GM12878 (cell line): ENCODE measurements around the gene COL1A1.

Source experiments
- CTCF ChIP-seq, 3 experiments: IDR thresholded peaks in 2 of 3; conservative IDR thresholded peaks in 1 of 3; 2 replicates each; pipeline ENCODE4 v1.5.1; 2011; ENCODE audit warnings: low read depth in 3 of 3, low read length in 3 of 3, mild to moderate bottlenecking in 3 of 3, control low read depth in 2 of 3, moderate library complexity in 2 of 3, inconsistent platforms in 1 of 3, mixed read lengths in 1 of 3; ENCODE audit not compliant: control insufficient read depth in 2 of 3, insufficient read depth in 1 of 3; ENCODE audit errors: extremely low read depth in 1 of 3
- MYC ChIP-seq: IDR thresholded peaks from 2 replicates; pipeline ENCODE4 v1.6.1; 2011; ENCODE audit warnings: mild to moderate bottlenecking, low read length, moderate library complexity, inconsistent platforms; ENCODE audit not compliant: insufficient read depth, insufficient replicate concordance, insufficient read length, severe bottlenecking
- SIX5 ChIP-seq: IDR thresholded peaks from 2 replicates; pipeline ENCODE4 v1.6.1; 2011; ENCODE audit warnings: mild to moderate bottlenecking, low read depth, low read length, moderate library complexity; ENCODE audit not compliant: severe bottlenecking
- SMAD1 ChIP-seq: fragments of 450-650 bp; IDR thresholded peaks from 2 replicates; pipeline ENCODE4 v1.6.1; 2018; ENCODE audit warnings: mild to moderate bottlenecking, low read depth; ENCODE audit not compliant: partially characterized antibody
- SRF ChIP-seq, 2 experiments: IDR thresholded peaks; 2 replicates each; pipeline ENCODE4 v1.6.1; 2011; ENCODE audit warnings: low read depth in 2 of 2, low read length in 2 of 2, mild to moderate bottlenecking in 1 of 2, moderate library complexity in 1 of 2
- ZZZ3 ChIP-seq: IDR thresholded peaks from 2 replicates; pipeline ENCODE4 v1.6.1; 2011; ENCODE audit warnings: low read depth; ENCODE audit not compliant: control insufficient read depth, insufficient read length
- TF ChIP-seq, protein P1 (sequence below): IDR thresholded peaks from 2 replicates; pipeline ENCODE4 v1.6.1; 2012; ENCODE audit warnings: mild to moderate bottlenecking, low read depth, low read length

DNA sequence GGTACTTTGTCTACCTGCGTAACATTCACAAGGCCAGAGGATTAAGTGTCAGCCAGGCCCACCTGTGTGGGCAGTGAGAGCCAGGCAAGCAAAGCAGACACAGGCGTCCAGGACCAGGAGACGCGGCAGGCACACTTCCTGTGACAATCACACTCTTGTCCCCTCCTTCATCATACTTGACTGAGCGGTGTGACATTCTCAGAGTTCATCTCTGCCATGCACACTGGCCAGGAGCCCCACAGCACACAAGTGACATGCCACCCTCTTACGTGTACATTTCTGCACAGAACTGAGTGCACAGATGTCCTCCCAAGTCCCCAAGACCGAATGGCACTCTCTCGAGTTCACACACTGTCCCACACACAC is 59.7 kb downstream of the COL1A1 start:
- no peak for TF ChIP-seq SIX5
- no peak for TF ChIP-seq MYC
- no peak for TF ChIP-seq SRF (IDR thresholded peaks at IDR 0.05; ENCODE audit: low read depth in 2 of 2, low read length in 2 of 2)
- TF ChIP-seq, protein P1, sequence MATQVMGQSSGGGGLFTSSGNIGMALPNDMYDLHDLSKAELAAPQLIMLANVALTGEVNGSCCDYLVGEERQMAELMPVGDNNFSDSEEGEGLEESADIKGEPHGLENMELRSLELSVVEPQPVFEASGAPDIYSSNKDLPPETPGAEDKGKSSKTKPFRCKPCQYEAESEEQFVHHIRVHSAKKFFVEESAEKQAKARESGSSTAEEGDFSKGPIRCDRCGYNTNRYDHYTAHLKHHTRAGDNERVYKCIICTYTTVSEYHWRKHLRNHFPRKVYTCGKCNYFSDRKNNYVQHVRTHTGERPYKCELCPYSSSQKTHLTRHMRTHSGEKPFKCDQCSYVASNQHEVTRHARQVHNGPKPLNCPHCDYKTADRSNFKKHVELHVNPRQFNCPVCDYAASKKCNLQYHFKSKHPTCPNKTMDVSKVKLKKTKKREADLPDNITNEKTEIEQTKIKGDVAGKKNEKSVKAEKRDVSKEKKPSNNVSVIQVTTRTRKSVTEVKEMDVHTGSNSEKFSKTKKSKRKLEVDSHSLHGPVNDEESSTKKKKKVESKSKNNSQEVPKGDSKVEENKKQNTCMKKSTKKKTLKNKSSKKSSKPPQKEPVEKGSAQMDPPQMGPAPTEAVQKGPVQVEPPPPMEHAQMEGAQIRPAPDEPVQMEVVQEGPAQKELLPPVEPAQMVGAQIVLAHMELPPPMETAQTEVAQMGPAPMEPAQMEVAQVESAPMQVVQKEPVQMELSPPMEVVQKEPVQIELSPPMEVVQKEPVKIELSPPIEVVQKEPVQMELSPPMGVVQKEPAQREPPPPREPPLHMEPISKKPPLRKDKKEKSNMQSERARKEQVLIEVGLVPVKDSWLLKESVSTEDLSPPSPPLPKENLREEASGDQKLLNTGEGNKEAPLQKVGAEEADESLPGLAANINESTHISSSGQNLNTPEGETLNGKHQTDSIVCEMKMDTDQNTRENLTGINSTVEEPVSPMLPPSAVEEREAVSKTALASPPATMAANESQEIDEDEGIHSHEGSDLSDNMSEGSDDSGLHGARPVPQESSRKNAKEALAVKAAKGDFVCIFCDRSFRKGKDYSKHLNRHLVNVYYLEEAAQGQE = no peak
- TF ChIP-seq SMAD1 = no peak
- no peak for TF ChIP-seq CTCF (IDR thresholded peaks at IDR 0.05 in 2 of 3, conservative IDR thresholded peaks at IDR 0.05 in 1 of 3; ENCODE audit: control insufficient read depth in 2 of 3, extremely low read depth in 1 of 3, insufficient read depth in 1 of 3, low read depth in 3 of 3, low read length in 3 of 3)
- no peak for TF ChIP-seq ZZZ3
